Measurements from ENCODE around the gene OR14C36. TPM values are rescaled to one million over a fixed set of nuclear protein-coding genes. Genes with fewer than 3 reads are reported as not detected.

The OR14C36 gene
- not detected in 2 replicates for total RNA-seq

GRCh38 chr1:248348475-248348874 lies at the start of gene OR14C36:
Gene OR14C36 (plus strand): TSS chr1:248348775. CDS start chr1:248348775, 0 bp downstream.

GRCh38 chr1:248303324-248303723 lies 45.3 kb upstream of the OR14C36 start, which contains the start of gene OR2T12:
Gene OR2T12 (minus strand): TSS chr1:248303424. CDS start chr1:248295578, 7,846 bp downstream.

GRCh38 chr1:248324468-248324867 lies 24.1 kb upstream of the OR14C36 start, which contains the start of gene OR2M7:
Gene OR2M7 (minus strand): TSS chr1:248324568. CDS start chr1:248324568, 0 bp downstream.

GRCh38 chr1:248361121-248361715 lies 12.6 kb downstream of the OR14C36 start, which contains the start of gene OR2T4:
Gene OR2T4 (plus strand): TSS chr1:248361665. CDS start chr1:248361665, 0 bp downstream.

GRCh38 chr1:248375446-248375845 lies 26.9 kb downstream of the OR14C36 start, which contains the start of gene OR2T6:
Gene OR2T6 (plus strand): TSS chr1:248375746. CDS start chr1:248387609, 11,863 bp downstream.

Other genes with a start within 250 kb of the OR14C36 start
- gene OR2M5, start 203.6 kb upstream of the OR14C36 start, total RNA-seq, result not detected in 2 replicates
- not detected in 2 replicates for gene OR2M2, start 174.0 kb upstream of the OR14C36 start, total RNA-seq
- not detected in 2 replicates for gene OR2M3, start 151.5 kb upstream of the OR14C36 start, total RNA-seq
- gene OR2M4, start 117.4 kb upstream of the OR14C36 start, total RNA-seq, result not detected in 2 replicates
- not detected in 2 replicates for gene OR2T33, start 70.8 kb upstream of the OR14C36 start, total RNA-seq
- not detected in 2 replicates for gene OR2T12, start 45.4 kb upstream of the OR14C36 start, total RNA-seq
- gene OR2M7, start 24.2 kb upstream of the OR14C36 start, total RNA-seq, result not detected in 2 replicates
- not detected in 2 replicates for gene OR2T4, start 12.9 kb downstream of the OR14C36 start, total RNA-seq
- gene OR2T6, start 27.0 kb downstream of the OR14C36 start, total RNA-seq, result not detected in 2 replicates
- not detected in 2 replicates for gene OR2T1, start 54.3 kb downstream of the OR14C36 start, total RNA-seq
- not detected in 2 replicates for gene OR2T2, start 96.9 kb downstream of the OR14C36 start, total RNA-seq
- not detected in 2 replicates for gene OR2T3, start 124.6 kb downstream of the OR14C36 start, total RNA-seq
- not detected in 2 replicates for gene OR2T5, start 139.8 kb downstream of the OR14C36 start, total RNA-seq
- gene OR2G6, start 159.3 kb downstream of the OR14C36 start, total RNA-seq, result not detected in 2 replicates
- not detected in 2 replicates for gene OR2T29, start 214.0 kb downstream of the OR14C36 start, total RNA-seq
- not detected in 2 replicates for gene OR2T34, start 226.0 kb downstream of the OR14C36 start, total RNA-seq
- gene OR2T10, start 248.9 kb downstream of the OR14C36 start, total RNA-seq, result not detected in 2 replicates

Data from smooth muscle cell of the pulmonary artery (primary cell).